Muscle layer of duodenum (tissue), 2 donors: ENCODE results near the gene UTS2.

Source experiments
- H3K27ac ChIP-seq: one replicate; pipeline ENCODE4 v1.7.0; 2013; ENCODE audit warnings: mild to moderate bottlenecking, low read length
- H3K27me3 ChIP-seq: one replicate; pipeline ENCODE4 v1.7.0; 2013; ENCODE audit warnings: low read depth, mild to moderate bottlenecking, control low read depth, low read length
- H3K36me3 ChIP-seq, 2 donors: one replicate each; pipeline ENCODE4 v1.7.0; 2013; ENCODE audit warnings: low read length in 2 of 2, control low read depth in 1 of 2, mild to moderate bottlenecking in 1 of 2; ENCODE audit not compliant: insufficient read depth in 2 of 2, control insufficient read depth in 1 of 2
- H3K4me1 ChIP-seq, 2 donors: one replicate each; pipeline ENCODE4 v1.7.0; 2013; ENCODE audit warnings: low read length in 2 of 2, mild to moderate bottlenecking in 2 of 2, control low read depth in 1 of 2, moderate library complexity in 1 of 2; ENCODE audit not compliant: insufficient read depth in 2 of 2, control insufficient read depth in 1 of 2
- H3K4me3 ChIP-seq, 2 donors: one replicate each; pipeline ENCODE4 v1.7.0; 2013; ENCODE audit warnings: low read length in 2 of 2, low read depth in 1 of 2, mild to moderate bottlenecking in 1 of 2
- H3K9me3 ChIP-seq, 2 donors: one replicate each; pipeline ENCODE4 v1.7.0; 2013; ENCODE audit warnings: low read length in 2 of 2, control low read depth in 1 of 2, mild to moderate bottlenecking in 1 of 2; ENCODE audit not compliant: control insufficient read depth in 1 of 2
- donor health status: healthy.

UTS2 gene

GRCh38 chr1:7839526-7839925 lies 13.3 kb downstream of the UTS2 start:
- H3K36me3 ChIP-seq, result peaks cover 47 to 88% of the 10 kb centered on the region in 2 donors
- no peak overlapping the region for H3K4me3 ChIP-seq
- H3K27me3 ChIP-seq, result no peaks in the 10 kb centered on the region
- H3K4me1 ChIP-seq, result no peaks in the 10 kb centered on the region
- peaks cover 7 to 17% of the 10 kb centered on the region in 2 donors for H3K9me3 ChIP-seq
- no peak overlapping the region for H3K27ac ChIP-seq

GRCh38 chr1:7838714-7839113 lies 14.2 kb downstream of the UTS2 start:
- Histone ChIP-seq H3K36me3 (peaks cover 52 to 80% of the 10 kb centered on the region in 2 donors), H3K4me3 (no peak overlapping the region), H3K9me3 (peaks cover 7 to 17% of the 10 kb centered on the region in 2 donors), H3K27me3 (no peaks in the 10 kb centered on the region), H3K4me1 (no peaks in the 10 kb centered on the region), H3K27ac (no peak overlapping the region)

- Histone ChIP-seq H3K27me3 (no peaks in the 10 kb centered on the region), H3K27ac (no peak overlapping the region), H3K4me1 (no peaks in the 10 kb centered on the region), H3K9me3 (no peaks in the 10 kb centered on the region), H3K36me3 (peaks cover 48 to 57% of the 10 kb centered on the region in 2 donors), H3K4me3 (no peak overlapping the region)
Observed at GRCh38 chr1:7833035-7833434, 19.8 kb downstream of the UTS2 start.

- Histone ChIP-seq H3K4me3 (no peak overlapping the region), H3K27me3 (no peaks in the 10 kb centered on the region), H3K9me3 (no peaks in the 10 kb centered on the region), H3K27ac (no peak overlapping the region), H3K4me1 (no peaks in the 10 kb centered on the region), H3K36me3 (peaks cover 42 to 57% of the 10 kb centered on the region in 2 donors)
Observed at GRCh38 chr1:7831458-7831857, 21.4 kb downstream of the UTS2 start.

GRCh38 chr1:7827126-7827955 lies 25.5 kb downstream of the UTS2 start:
- Histone ChIP-seq H3K4me1 (no peaks in the 10 kb centered on the region), H3K4me3 (peak overlapping the region in 1 of 2 donors; percentile 37), H3K9me3 (no peaks in the 10 kb centered on the region), H3K36me3 (peaks cover 36 to 75% of the 10 kb centered on the region in 2 donors), H3K27ac (no peak overlapping the region), H3K27me3 (no peaks in the 10 kb centered on the region)

- H3K4me1 ChIP-seq, result no peaks in the 10 kb centered on the region
- peak overlapping the region in 1 of 2 donors; percentile 37 for H3K4me3 ChIP-seq
- H3K27ac ChIP-seq, result no peak overlapping the region
- no peaks in the 10 kb centered on the region for H3K27me3 ChIP-seq
- no peaks in the 10 kb centered on the region for H3K9me3 ChIP-seq
- peaks cover 40 to 84% of the 10 kb centered on the region in 2 donors for H3K36me3 ChIP-seq
Observed at GRCh38 chr1:7826363-7826762, 26.5 kb downstream of the UTS2 start.

- no peak overlapping the region for H3K4me3 ChIP-seq
- H3K36me3 ChIP-seq, result peaks cover 44 to 92% of the 10 kb centered on the region in 2 donors
- no peak overlapping the region for H3K27ac ChIP-seq
- H3K9me3 ChIP-seq, result no peaks in the 10 kb centered on the region
- no peaks in the 10 kb centered on the region for H3K4me1 ChIP-seq
- no peaks in the 10 kb centered on the region for H3K27me3 ChIP-seq
Observed at GRCh38 chr1:7824701-7825100, 28.2 kb downstream of the UTS2 start.

- Histone ChIP-seq H3K27me3 (no peaks in the 10 kb centered on the region), H3K4me3 (no peak overlapping the region), H3K27ac (no peak overlapping the region), H3K9me3 (no peaks in the 10 kb centered on the region), H3K36me3 (peaks cover 40 to 86% of the 10 kb centered on the region in 2 donors), H3K4me1 (no peaks in the 10 kb centered on the region)
Observed at GRCh38 chr1:7821282-7821681, 31.6 kb downstream of the UTS2 start.

- H3K27me3 ChIP-seq, result no peaks in the 10 kb centered on the region
- H3K27ac ChIP-seq, result no peak overlapping the region
- no peak overlapping the region for H3K4me3 ChIP-seq
- peaks cover 7 to 10% of the 10 kb centered on the region in 2 donors for H3K9me3 ChIP-seq
- no peaks in the 10 kb centered on the region for H3K4me1 ChIP-seq
- peaks cover 40 to 72% of the 10 kb centered on the region in 2 donors for H3K36me3 ChIP-seq
Observed at GRCh38 chr1:7813677-7814373, 39.0 kb downstream of the UTS2 start.

GRCh38 chr1:7811476-7811875 lies 41.4 kb downstream of the UTS2 start:
- H3K27ac ChIP-seq, result no peak overlapping the region
- H3K4me3 ChIP-seq, result no peak overlapping the region
- no peaks in the 10 kb centered on the region for H3K4me1 ChIP-seq
- no peaks in the 10 kb centered on the region for H3K27me3 ChIP-seq
- peaks cover 49 to 71% of the 10 kb centered on the region in 2 donors for H3K36me3 ChIP-seq
- peaks cover 7 to 10% of the 10 kb centered on the region in 2 donors for H3K9me3 ChIP-seq

- H3K4me1 ChIP-seq, result no peaks in the 10 kb centered on the region
- peaks cover 53 to 81% of the 10 kb centered on the region in 2 donors for H3K36me3 ChIP-seq
- no peak overlapping the region for H3K4me3 ChIP-seq
- no peak overlapping the region for H3K27ac ChIP-seq
- no peaks in the 10 kb centered on the region for H3K27me3 ChIP-seq
- peaks cover 7 to 10% of the 10 kb centered on the region in 2 donors for H3K9me3 ChIP-seq
Observed at GRCh38 chr1:7810395-7810794, 42.5 kb downstream of the UTS2 start.
